HG03066 (cell line): Measurements from ENCODE around the gene UBTD2.
"Not testable (repeated sequence)": the region's sequence is repeated elsewhere in the genome, so short reads cannot be mapped to it uniquely, and the experiment has no call there.

Experiments
- ATAC-seq: cut with Tn5 transposase; IDR thresholded peaks from one replicate; pipeline ENCODE4 v1.9.1; 2021; ENCODE audit warnings: low read depth; ENCODE audit not compliant: unreplicated experiment

UBTD2 gene

DNA sequence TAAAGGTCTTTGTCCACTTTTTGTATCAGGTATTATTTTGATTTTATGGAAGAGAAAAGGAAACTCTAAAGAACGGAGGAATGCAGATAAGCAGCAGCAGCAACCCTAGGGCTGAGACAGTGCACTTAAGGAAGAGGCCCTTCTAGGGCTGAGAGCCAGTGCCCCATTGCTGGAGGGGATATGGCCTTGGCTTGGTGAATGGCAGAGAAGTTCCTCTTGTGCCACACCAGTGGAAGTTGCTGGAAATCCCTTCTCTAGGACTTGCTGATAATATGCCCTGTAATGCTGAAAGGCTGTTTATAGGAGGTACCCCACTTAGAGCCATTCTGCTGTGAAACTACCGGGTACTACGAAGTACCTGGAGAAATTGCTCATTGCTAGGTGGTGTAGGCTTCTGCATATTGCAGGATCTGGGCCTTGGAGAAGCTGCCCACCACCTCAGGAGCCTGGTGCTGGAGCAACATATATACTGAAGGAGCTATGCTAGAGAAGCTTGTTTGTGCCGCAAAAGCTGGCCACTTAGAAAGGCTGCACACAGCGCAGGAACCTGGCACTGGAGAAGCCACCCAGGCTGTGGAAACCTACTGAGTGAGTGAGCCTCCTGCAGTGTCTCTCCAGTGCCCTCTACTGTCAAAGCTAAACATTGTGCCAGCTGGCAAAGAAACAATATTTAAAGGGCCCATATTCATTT, 9.6 kb upstream of the UBTD2 start:
- peak; percentile 94 for ATAC-seq

DNA sequence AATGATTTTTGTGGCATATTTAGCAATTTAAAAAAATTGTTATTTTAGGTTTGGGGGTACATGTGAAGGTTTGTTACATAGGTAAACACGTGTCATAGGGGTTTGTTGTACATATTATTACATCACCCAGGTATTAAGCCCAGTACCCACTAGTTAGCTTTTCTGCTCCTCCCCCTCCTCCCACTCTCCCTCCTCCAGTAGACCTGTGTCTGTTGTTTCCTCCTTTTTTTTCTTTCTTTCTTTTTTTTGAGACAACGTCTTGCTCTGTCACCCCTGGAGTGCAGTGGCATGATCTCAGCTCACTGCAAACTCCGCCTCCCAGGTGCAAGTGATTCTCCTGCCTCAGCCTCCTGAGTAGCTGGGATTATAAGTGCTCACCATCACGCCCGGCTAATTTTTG, 8.3 kb upstream of the UBTD2 start:
- ATAC-seq: not testable (repeated sequence)

DNA sequence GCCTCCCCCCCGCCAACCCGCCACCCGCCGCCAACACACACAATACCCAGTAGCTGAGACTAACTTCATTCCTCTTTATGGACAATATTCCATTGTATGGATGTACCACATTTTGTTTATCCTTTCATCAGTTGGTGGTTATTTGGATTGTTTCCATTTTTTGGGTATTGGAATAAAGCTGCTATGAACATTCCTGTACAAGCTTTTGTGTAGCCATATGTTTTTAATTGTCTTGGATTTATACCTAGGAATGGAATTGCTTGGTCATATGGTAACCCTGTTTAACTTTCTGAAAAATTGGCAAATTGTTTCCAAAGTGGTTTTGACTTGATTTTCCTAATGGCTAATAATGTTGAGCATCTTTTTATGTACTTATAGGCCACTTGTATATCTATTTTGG, 4.9 kb upstream of the UBTD2 start:
- no peak for ATAC-seq

DNA sequence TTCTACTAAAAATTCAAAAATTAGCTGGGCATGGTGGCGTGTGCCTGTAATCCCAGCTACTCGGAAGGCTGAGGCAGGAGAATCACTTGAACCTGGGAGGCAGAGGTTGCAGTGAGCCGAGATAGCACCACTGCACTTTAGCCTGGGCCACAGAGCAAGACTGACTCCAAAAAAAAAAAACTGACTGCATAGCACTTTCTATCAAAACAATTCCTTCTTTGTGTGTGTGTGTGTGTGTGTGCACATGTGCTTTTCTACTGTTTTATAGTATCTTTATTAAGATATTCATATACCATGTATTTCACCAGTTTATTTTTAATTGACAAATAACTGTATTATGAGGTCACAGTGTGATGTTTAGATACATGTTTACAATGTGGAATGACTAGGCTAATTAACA, 3.6 kb upstream of the UBTD2 start:
- ATAC-seq: not testable (repeated sequence)

DNA sequence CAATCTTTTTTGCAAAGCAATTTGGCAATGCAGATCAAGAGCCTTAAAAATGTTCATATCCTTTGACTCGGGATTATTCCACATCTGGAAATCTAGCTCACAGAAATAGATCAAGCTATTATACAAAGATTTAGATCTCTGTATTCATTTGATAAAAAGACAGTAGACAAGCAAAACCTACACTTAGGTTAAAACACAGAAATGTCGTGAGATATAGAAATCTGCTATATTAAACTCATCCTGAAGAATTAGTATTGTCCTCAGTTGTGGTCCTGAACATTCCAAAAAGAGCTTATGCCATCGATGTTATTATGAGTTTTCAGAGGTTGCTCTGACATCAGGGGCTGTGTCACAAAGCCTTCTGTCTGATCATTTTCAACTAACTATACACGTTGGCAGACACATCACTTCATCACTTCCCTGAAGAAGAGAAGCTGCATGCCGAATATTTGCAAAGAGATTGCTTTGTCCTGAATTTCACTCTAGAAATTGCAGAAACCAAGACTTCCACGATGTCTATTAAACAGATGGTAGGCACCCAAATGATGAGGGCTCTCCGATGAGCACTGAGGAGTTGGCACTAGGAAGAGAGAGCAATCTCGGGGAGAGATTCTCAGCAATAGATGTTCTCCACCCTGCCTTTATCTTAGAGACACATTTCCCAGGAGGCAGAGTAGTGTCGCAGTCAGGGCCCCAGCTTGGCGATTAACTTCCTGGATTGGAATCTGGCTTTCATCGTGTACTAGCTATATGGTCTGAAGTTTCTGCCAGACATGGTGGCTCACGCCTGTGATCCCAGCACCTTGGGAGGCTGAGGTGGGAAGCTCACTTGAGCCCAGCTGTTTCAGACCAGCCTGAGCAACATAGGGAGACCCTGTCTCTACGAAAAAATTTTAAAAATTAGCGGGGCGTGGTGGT, 1.9 kb upstream of the UBTD2 start:
- ATAC-seq: no peak

DNA sequence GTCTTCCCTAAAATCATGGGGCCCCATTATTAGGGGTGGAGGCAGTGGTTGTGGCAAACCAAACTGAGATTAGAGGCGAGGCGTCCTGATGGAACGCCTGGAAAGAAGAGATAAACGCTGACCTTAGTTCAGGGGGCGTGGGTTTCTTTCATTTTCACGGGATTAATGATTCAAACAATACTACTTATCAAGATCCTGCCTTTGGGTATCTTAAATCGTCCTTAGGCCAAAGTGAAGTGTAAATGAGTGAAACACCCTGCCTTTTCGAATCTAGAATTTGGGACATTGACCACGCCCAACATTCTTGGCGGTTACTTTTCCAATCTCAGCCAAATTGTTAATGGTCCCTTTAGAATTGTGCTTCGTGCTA, 1.0 kb upstream of the UBTD2 start:
- ATAC-seq: no peak

DNA sequence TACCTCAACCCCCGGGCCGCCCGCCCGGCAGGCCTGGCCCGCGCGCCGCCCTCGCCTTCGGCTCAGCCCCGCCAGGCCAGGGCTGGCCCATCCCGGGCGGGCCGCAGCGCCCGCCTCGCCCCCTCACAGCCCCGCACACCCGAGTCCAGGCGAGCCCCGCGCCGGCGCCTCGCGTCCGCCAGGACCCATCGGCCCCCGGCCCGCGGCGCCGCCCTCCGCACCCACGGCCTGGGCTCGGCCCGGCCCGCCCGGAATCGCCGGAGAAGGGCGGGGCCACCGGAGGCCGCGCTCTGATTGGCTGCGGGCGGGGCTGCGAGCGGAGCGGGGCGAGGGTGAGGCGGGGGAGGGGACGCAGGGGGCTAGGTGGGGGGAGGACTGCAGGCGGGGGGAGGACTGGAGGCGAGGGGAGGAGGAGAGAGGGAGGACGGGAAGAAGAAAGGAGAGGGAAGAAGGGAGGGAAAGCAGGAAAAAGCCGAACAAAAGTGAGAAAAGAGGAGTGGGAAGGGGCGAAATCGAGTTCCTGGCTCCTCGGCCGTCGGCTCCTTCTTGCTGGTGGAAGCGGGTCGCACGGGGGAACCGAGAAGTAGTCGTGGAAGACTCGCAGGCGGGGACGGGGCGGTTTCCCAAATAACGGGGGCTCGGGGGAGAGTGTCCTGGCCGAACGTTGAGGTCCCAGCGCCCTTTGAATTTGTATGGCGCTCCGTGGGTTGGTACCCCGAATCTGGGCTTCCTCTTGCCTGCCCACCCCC, 472 bp upstream of the UBTD2 start:
- ATAC-seq: peak; percentile 81

DNA sequence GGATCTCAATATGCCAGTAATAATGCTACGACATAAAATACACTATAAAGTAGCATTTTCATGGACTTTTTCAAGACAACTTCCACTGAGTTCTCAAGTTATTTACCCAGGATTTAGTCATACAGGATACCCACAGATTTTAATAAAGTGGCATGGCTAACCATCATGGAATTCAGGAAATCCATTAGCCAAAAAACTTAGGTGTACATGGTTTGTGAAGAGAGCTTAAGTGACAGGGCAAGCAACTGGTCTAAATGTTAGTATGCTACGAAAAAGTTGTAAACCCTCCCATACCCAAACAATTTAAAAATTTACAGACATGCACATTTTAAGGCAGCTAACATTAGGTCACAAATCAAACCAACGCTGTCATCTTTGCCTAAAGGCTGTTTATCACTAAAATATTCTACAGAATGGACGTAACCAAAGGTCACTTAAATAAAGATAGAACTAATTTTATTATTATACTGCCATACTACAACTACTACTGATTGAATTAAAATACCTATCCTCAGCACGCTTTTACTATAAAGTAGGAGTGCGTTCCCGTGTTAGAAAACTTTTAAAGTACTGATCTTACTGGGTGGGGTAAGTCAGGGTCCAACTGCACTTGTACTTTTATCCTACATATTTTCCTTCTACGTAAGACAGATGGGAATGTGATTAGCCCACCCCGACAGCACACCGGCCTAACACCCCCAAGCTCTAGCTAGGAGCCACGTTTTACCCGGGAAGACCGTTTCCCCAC, 1.1 kb downstream of the UBTD2 start:
- no peak for ATAC-seq

DNA sequence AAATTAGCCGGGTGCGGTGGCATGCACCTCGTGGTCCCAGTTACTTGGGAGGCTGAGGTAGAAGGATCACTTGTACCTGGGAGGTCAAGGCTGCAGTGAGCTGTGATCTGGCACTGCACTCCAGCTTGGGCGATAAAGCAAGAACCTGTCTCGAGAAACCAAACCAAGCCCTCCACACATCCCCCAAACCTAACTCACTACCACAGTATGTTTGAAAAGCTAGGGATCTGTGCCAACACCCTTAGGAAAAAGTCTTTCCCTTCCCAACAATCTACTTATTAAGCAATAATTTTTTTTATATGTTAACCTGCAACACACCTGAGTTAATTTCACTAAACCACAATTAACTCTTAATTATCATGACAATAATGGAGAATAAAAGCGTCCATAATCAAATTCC, 2.2 kb downstream of the UBTD2 start:
- no peak for ATAC-seq

DNA sequence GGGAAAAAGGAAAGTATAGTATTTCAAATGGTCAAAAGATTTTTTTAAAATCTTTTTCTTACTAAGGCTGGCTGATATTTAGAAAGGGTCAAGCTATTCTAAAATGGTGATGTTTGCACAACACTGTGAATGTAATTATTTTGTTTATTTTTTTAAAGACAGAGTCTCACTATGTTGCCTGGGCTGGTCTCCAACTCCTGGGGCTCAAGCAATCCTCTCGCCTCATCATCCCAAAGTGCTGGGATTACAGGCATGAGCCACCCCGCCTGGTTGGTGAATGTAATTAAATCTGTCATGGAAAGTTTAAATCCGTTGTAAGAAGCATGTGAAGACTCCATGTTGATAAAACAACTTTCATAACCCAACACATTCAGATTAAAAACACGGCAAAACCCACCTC, 2.6 kb downstream of the UBTD2 start:
- no peak for ATAC-seq

DNA sequence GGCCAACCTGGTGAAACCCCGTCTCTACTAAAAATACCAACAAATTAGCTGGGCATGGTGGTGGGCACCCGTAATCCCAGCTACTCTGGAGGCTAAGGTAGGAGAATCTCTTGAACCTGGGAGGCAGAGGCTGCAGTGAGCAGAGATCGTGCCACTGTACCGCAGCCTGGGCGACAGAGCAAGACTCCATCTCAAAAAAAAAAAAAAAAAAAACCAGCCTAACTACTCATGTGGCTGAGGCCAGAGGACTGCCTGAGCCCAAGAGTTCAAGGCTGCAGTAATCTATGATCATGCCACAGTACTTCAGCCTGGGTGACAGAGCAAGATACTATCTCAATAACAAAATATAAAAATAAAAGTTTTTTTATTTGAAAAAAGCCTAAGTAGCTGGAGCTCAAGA, 3.2 kb downstream of the UBTD2 start:
- ATAC-seq: no peak

DNA sequence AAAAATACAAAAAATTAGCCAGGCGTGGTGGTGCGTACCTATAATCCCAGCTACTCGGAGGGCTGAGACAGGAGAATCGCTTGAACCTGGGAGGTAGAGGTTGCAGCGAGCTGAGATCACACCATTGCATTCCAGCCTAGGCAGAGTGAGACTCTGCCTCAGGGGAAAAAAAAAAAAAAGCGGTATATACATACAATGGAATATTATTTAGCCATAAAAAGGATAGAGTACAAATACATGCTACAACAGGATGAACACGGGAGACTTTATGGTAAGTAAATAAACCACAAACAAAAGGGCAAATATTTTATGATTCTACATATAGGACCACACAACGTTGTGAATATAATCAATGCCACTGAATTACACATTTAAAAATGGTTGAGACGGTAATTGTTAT, 5.2 kb downstream of the UBTD2 start:
- ATAC-seq: no peak

DNA sequence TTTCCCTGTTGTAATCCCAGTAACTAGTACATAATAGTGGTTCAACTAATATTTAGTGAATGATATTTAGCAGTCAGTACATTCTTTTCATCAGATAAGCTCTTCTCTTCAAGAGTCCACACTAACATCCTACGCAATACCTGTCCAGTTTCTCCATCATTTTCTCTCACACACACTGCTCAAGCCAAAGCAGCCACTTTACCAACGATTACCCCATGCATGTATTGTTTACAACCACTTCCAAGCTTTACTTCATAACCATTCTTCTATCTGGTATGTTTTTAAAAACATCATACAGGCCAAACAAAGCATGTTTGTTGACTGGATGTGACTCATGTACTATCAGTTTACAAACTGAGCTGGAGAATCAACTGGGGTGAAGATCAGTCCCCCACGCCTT, 7.3 kb downstream of the UBTD2 start:
- no peak for ATAC-seq

DNA sequence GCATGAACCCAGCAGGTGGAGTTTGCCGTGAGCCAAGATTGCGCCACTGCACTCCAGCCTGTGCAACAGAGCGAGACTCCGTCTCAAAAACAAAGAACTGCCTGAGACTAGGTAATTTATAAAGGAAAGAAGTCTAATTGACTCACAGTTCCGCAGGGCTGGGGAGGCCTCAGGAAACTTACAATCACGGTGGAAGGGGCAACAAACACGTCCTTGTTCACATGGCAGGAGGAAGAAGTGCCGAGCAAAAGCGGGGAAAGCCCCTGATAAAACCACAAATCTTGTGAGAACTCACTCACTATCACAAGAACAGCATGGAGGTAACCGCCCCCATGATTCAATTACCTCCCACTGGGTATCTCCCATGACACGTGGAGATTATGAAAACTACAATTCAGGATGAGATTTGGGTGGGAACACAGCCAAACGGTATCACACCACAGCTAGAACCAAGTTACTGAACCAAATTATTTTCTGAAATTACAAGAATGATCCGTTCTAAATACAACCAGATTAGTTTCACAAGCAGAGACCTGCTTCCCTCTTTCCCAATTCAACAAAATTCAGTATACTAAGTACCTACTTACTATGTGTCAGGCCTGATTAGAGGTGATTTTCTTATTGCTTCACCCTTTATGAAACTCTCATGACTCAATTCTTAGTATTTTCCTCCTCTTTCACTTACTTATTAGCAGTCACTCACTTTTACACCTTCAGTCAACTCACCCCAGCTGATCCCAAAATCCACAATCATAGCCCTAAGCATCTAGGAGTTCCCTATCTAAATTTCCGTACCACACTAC, 8.4 kb downstream of the UBTD2 start:
- no peak for ATAC-seq

DNA sequence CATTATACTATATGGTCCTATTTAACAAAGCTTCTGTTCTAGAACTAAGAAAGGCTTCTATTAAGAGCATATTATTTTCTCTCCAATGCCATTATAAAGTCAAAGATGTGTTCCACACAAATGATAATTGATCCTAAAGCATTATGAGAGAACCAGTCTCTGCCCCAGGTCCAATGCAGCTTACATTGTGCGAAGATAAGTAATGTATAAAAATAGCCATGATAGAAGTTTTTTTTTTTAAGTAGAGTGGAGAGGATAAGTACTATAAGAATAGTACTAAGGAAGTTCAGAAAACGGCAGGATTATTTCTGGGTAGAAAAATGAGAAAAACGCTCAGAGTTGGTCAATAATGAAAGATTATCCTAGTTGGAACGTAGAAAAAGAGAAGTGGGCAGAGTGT, 15.6 kb downstream of the UBTD2 start:
- no peak for ATAC-seq

DNA sequence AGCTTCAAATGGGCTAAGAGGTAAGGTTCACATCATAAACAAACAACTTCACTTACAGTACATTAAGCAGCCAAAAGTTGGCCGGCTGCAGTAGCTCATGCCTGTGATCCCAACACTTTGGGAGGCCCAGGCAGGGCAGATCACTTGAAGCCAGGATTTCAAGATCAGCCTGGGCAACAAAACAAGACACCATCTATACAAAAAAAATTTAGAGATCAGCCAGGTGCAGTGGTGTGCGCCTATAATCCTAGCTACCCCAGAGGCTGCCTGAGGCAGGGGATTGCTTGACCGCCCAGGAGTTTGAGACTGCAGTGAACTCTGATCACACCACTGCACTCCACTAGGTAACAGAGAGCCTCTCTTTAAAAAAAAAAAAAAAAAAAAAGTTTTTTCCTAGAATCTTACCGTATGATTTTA, 16.9 kb downstream of the UBTD2 start:
- ATAC-seq: no peak

DNA sequence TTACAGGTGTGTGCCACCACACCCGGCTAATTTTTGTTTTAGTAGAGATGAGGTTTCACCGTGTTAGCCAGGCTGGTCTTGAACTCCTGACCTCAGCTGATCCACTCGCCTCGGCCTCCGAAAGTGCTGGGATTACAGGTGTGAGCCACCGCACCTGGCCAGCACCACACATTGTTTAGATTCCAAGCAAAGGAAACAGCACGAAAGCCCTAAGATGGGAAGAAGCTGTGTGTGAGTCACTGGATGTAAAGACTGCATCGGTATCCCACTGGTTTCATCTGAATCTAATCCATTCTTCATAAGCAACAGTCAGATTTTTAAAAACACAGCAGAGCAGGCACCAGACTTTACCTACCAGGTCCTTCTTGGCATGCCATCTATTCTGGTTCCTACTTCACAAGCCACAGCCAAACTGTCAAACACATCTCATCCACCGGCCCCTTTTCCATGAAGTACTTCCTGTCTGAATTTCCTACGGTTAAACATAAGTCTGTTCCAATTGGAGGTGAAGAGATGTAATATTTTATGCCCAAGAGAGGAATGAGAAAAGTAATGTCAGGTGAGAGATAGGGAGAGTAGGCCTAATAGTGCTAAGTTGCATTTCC, 17.4 kb downstream of the UBTD2 start:
- ATAC-seq: no peak

DNA sequence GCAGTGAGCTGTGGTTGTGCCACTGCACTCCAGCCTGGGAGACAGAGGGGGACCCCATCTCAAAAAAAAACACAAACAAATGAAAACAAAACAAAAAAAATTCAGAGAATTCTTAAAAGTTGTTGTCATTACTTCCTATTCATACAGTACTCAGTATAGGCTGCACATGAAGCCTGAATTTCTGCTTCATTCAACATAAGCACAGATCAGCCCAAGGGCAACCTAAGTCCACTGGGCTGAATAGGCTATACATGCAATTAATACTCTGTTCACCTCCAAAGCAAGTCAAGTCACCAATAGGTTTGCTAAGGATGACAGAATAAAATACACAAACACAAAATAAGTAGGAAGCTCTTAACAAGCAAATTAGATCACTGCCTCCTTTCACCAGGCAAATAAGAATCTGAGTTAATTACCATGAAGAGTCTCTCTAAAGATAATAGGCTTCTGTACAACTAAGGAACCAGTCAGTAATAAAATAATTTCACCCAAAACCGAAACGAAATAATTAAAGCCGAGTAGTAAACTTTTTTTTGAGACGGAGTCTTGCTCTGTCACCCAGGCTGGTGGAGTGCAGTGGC, 18.7 kb downstream of the UBTD2 start:
- no peak for ATAC-seq

DNA sequence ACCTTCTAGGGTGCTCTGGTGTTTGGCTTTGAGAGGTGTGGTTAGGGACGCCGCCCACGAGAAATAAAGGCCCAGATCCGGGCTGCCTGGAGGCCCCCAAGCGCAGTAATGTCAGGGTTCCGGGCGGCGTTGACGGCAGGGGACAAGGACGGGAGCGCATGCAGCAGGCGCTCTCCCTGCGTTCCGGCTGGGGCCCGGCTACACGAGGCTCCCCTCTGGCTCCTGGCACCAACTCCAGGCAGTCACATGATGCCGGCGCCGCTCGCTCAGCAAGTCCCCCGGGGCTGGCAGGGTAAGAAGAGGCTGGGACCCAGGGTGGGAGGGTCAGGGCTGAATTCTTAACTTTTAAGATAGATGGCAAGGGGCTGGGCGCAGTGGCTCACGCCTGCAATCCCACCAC, 28.1 kb downstream of the UBTD2 start:
- no peak for ATAC-seq
